Dermis microvascular lymphatic vessel endothelial cell (primary cell): ENCODE results near the gene CCDC17. TPM values are rescaled to one million over a fixed set of nuclear protein-coding genes. Genes with fewer than 3 reads are reported as not detected.

Experiments used
- DNase-seq, 2 donors: peaks; one replicate each; pipeline versions ENCODE4 v3.0.0 to v3.0.0-alpha.2; 2010; ENCODE audit warnings: low read depth in 2 of 2
- total RNA-seq: library from RNA; depleted of rRNA; stranded (reverse); fragments of >200 nt; gene quantifications from 2 replicates; pipeline ENCODE4 v1.2.1, GENCODE V29; 2014

CCDC17 gene
- total RNA-seq, 1 donor from 2014 or later, result 0.51 TPM

GRCh38 chr1:45583666-45584350, 40.0 kb downstream of the CCDC17 start, which contains the start of gene NASP:
NASP (plus strand) TSS chr1:45584041; CDS start chr1:45584147, 106 bp downstream.
- peak; percentile 48 to 86 for DNase-seq

- peak; percentile 95 to 98 for DNase-seq
These were observed 40.6 kb downstream of the CCDC17 start for GRCh38 chr1:45583264-45583665.

- no peak for DNase-seq
These were observed 49.7 kb downstream of the CCDC17 start for GRCh38 chr1:45574105-45574626.

GRCh38 chr1:45573231-45573804, 50.5 kb downstream of the CCDC17 start:
- no peak for DNase-seq

GRCh38 chr1:45570631-45571030, 53.2 kb downstream of the CCDC17 start:
- DNase-seq, result no peak

Other genes starting within 250 kb of the CCDC17 start
- 4.2 and 5.9 TPM in 2 replicates for gene TESK2, start 132.9 kb downstream of the CCDC17 start, total RNA-seq
- 0.25 and 0.64 TPM in 2 replicates for gene CCDC163, start 124.0 kb downstream of the CCDC17 start, total RNA-seq
- gene MMACHC, start 123.8 kb downstream of the CCDC17 start, total RNA-seq, result 1.2 and 1.3 TPM in 2 replicates
- 625 and 802 TPM in 2 replicates for gene PRDX1, start 102.2 kb downstream of the CCDC17 start, total RNA-seq
- gene AKR1A1, start 73.2 kb downstream of the CCDC17 start, total RNA-seq, result 185 and 277 TPM in 2 replicates
- 64.9 and 69.4 TPM in 2 replicates for gene NASP, start 40.0 kb downstream of the CCDC17 start, total RNA-seq
- gene GPBP1L1, start 62.5 kb upstream of the CCDC17 start, total RNA-seq, result 74.6 and 80.0 TPM in 2 replicates
- gene TMEM69, start 64.1 kb upstream of the CCDC17 start, total RNA-seq, result 10.3 and 16.9 TPM in 2 replicates
- gene IPP, start 126.6 kb upstream of the CCDC17 start, total RNA-seq, result 4.1 and 5.3 TPM in 2 replicates
- gene MAST2, start 179.6 kb upstream of the CCDC17 start, total RNA-seq, result 11.1 and 11.2 TPM in 2 replicates